Erythroblast (primary cell): Measurements from ENCODE around the gene DZIP1L.

ENCODE experiments used
- DNase-seq, 2 experiments: peaks; one replicate each; lab custom pipeline; 2025; lab: John Stamatoyannopoulos, UW
- GATA1 ChIP-seq: IDR thresholded peaks from 2 replicates; pipeline ENCODE4 v1.6.1; 2011; ENCODE audit warnings: low read depth, mild to moderate bottlenecking, control low read depth, low read length, moderate library complexity
- POLR2A ChIP-seq: IDR thresholded peaks from 2 replicates; pipeline ENCODE4 v1.6.1; 2011; ENCODE audit warnings: mild to moderate bottlenecking, low read length

Gene DZIP1L

DNA sequence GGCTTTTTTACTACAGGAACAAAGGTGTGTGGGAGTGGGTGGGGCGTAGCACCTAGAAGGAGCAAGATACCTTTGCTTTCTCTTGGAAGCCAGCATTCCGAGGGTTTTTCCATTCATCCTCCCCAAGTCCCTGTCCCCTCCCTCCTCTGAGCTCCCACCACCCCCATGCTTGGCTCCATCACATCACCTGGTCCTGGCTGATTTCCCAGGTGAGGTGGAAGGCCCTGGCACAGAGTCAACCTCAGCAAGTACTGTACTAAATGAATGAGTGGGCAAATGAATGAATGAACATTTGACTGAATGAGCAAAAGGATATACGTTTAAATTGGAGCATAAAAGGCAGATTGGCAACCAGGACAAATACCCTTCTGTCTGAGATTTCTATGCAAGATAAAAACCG lies 45.4 kb downstream of the DZIP1L start:
- TF ChIP-seq POLR2A (no peak), GATA1 (no peak)

DNA sequence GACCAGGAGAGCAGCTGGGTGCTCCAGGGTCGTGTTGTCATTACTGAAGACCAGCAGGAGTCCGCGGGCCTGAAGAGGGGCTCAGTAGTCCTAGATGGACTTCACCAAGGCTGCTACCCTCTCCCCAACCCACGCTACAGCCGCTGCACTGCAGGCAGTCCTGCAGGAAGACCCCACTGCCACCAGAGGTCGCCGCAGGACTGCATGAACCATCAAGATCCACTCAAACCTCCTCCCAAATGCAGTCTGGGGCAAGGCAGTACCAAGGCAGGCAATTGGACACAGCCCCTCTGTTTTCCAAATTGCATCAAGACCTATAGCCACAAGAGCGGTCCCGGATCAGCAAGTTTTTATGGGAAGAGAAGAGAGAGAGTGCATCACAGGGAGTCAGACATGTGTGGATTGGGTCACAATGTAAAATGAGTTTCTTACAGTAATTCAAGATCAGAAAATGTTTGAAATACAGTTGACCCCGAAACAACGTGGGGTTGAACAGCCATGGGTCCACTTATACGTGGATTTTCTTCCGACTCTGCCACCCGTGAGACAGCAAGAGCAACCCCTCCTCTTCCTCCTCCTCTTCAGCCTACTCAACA lies 46.7 kb downstream of the DZIP1L start:
- peak; percentile 75 to 88 for DNase-seq
- TF ChIP-seq GATA1 (no peak), POLR2A (no peak)

More for the DNA sequence above, 45.4 kb downstream of the DZIP1L start:
- no peak for DNase-seq

DNA sequence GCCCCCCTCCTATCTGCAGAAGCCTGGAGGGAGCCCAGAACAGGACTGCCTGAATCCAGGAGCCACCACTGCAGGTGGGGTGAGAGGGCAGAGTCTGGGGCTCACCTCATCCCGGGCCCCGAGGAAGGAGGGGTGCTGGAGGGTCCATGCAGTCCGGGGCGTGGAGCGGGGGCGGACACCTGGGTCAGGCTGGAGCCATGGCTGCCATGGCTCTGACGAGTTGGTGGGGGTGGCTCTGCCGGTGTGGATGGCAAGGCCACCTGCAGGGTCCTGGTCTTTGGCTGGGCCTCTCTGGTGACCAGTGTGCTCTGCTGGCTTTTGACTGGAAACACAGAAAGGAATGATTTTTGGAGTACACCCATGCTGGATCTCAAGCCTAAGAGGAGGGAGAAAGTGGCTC lies 47.4 kb downstream of the DZIP1L start:
- no peak for TF ChIP-seq GATA1
- TF ChIP-seq POLR2A, result no peak
- no peak for DNase-seq

DNA sequence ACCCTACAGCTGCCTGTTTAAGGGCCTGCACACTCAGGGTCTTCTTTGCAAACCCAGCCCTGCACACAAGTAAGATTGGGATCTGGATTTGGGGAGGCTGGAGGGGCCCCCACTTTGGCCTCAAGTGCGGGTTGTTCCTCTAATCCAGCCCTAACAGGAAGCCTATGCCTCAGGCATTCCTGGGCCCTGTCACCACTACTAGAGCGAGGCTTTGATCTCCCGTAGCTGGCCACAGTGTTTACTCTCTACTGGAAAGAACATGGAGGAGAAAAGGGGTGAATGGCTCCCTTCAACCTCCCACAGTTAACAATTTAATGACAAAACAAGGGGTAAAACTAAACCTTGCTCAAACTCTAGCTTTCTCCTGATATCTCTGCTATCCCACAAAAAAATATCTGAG lies 48.4 kb downstream of the DZIP1L start:
- no peak for DNase-seq
- TF ChIP-seq POLR2A (no peak), GATA1 (no peak)

DNA sequence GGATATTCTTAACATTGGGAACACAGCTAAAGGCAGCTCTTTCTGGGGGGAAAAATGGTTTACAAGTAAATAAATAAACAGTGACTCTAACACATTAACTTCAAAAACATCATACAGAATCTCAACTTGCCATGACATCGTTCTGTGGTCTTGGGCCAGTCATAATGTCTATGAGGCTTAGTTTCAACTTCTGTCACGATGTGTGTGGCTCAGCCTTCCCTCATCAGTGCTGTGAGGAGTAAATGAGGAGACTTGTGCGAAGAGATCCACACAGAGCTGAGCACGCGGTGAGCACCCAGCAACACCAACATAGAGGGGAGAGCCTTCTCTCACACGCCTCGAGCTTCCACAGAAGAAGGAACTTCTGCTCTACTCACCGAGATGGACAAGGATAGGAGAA lies 49.0 kb downstream of the DZIP1L start:
- no peak for TF ChIP-seq GATA1
- TF ChIP-seq POLR2A, result no peak

DNA sequence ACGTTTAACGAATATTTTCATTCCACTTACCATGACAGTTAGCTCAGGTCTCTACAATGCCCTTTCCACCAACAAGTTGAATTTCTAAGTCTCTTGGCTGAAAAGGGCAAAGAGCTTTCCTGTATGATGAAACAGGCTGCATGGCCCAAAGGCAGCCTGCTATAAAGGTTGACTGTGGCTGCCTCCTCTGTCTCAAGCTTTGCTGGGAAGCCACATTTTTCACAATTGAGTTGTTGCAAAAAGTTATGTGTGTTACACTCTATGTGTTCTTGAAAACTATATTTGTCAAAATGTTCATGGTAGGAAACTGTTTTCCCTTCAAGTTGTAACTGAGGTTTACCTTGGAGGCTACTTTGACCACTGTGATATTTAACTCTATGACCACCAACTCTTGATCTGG lies 49.5 kb downstream of the DZIP1L start:
- TF ChIP-seq POLR2A (no peak), GATA1 (no peak)
- DNase-seq, result no peak

More for the DNA sequence above, 49.0 kb downstream of the DZIP1L start:
- DNase-seq, result no peak

DNA sequence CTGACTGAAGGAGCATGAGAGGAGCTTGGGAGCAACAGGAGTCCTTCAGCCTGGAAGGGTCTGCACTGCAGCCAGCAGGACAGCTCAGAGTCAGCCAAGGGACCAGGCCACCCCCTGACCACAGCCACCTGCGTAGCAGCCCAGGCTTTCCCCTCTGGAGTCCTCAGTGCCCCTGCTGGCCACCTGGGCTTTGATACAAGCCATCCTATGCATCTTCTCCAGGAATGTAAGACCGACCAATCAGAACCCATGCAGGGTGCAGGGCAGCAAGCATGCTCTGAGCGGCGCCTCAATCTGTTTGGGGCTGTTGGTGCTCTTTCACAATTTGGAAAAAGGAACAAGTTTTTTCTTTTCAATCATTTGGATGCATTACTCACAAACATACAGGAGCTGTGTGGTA lies 52.0 kb downstream of the DZIP1L start:
- TF ChIP-seq GATA1, result no peak
- no peak for TF ChIP-seq POLR2A
- no peak for DNase-seq

DNA sequence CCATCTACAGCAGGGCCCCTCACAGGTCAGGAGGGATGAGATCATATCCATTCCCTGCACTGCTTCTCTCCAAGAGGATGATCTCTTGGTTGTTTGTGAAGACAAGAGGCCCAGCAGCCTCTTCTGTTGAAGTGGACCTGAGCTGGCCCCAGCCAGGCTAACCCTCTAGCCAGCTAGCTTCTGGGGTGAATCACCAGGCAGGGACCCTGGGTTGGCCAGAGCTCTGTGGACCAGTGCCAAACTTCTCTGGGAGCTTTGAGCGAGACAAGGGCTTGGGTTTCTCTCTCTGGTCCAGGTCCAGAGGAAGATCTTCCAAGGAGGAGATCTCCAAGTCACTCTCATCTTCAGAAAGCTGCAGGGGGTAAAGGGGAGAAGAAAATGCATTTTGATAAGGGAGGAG lies 52.8 kb downstream of the DZIP1L start:
- no peak for DNase-seq
- TF ChIP-seq POLR2A (no peak), GATA1 (no peak)

DNA sequence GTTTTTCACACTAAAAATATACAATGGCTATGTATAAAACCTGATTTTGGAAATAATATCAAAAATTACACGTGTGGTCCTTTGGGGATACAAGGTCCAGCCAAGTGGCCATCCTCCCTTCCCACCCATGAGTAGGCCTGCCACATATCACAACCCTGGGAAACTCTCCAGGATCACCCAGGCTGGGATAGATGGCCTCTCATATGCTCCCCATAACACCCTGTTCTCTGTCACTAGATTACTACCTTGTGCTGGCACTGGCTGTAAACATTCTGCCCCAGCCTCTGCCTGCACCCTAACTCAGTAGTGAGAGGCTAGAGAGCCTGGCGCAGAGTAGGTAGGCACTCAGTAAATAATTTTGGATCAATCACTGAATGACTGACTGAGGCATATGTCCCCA lies 53.4 kb downstream of the DZIP1L start:
- DNase-seq, result no peak
- TF ChIP-seq GATA1 (no peak), POLR2A (no peak)

DNA sequence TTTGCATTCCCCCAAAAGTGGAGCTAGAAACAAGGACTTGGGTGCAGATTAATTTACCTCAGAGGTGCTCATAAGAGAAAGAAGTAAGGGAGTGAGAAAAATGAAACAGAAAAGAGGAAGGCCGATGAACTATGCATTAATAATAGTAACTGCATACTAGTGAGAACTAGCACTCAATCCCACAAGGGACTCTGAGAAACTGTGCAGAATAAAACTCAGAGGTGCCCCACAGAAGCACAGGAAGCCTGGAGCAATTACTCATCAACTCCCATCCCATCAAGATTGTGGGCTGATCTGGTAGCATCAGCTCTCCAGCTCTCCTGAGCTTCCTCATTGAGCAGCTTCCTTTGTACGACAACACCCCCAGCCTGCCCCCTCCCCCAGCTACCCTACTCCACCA lies 54.6 kb downstream of the DZIP1L start:
- no peak for DNase-seq
- TF ChIP-seq GATA1 (no peak), POLR2A (no peak)

DNA sequence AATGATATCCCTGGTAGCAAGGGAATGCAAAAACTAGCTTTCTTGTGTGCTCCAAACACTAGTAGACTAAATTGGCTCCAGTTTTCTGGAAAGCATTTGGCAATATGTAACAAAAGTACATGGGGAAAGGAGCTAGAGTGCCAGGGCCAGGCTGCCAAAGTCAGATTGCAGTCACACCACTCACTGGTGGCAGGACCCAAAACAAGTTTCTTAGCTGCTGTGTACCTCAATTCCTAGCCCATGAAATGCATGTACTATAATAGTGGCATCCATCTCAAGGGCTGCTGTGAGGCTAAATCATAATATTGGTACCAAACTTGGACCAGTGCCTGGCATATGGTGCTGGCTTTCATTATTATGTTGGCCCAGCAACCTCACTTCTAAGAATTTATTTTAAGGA lies 56.1 kb downstream of the DZIP1L start:
- TF ChIP-seq GATA1, result no peak
- TF ChIP-seq POLR2A, result no peak
- DNase-seq, result no peak

DNA sequence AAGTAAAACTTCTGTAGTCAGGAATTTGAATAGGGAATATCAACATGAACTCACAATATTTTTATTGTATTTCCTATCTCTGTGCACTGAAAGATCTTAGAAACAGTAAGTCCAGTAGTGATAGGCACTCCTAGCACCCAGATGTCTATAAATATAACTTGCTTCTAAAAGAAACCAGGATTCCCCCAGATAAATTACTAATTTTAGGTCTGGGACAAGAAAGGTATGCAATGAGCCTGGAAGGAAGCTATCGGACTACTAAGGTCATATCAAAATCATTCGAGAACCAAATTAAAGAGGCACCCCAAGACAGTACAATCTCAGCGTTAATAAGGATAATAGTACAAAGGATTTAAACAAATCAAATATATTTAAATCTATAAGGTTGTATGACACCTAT lies 58.0 kb downstream of the DZIP1L start:
- no peak for TF ChIP-seq POLR2A
- no peak for DNase-seq

DNA sequence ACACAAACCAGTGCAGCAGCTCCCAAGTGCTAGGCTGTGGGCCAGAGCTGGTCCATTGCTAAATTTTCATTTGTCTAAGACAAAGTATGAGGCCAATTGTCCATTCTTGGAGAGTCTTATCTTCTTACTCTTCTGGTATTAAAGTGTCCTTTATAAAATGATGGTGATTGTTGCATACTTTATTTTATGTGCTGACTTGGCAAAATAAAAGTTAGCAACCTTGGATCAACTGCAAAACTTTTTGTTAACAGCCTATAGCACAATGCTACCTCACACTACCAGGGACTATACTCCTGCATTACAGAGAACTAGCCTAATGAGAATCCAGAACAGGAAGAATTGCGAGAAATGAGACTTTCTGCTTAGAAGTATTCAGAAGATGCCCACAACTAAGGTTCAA lies 61.4 kb downstream of the DZIP1L start:
- no peak for TF ChIP-seq GATA1
- DNase-seq, result no peak

DNA sequence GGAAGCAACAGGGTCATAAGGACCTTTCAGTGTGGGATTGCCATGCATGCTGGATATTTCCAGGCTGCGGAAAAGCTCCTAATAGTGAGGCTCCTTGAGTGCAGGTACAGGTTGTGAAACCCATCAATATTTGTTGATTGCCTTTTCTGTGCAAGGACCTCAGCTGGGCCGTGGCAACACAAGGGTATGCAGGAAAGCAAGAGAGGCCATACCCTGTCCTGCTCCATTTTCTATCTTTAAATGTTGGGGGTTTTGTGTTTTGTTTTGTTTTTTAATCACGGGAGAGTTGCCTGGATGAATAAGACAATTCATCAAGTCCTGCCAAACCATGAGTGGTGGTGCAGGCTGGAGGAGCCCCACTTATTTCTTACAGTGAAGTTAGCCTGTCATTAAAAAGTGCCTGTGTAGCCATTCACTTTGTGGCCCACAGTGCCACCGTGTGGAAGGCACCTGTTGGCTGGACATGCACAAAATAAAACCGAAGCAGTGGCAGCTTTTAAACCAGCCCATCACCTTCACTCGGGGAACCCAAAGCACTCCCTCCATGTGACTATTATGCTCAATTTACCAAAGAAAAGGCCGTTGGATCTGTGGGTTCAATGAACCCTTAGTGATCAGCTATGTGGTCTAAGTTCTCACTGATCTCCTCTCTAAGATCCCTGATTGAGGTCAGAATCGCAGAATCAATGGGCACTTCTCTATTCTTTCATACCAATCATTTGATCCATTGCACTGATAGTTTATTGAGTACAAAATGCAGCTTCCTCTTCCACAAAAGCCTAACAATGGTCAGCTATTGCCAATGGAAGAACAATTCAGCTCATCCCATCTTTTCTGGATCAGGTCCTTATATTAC lies 63.2 kb downstream of the DZIP1L start:
- DNase-seq, result peak; percentile 25 to 47
- no peak for TF ChIP-seq POLR2A
- TF ChIP-seq GATA1, result no peak

DNA sequence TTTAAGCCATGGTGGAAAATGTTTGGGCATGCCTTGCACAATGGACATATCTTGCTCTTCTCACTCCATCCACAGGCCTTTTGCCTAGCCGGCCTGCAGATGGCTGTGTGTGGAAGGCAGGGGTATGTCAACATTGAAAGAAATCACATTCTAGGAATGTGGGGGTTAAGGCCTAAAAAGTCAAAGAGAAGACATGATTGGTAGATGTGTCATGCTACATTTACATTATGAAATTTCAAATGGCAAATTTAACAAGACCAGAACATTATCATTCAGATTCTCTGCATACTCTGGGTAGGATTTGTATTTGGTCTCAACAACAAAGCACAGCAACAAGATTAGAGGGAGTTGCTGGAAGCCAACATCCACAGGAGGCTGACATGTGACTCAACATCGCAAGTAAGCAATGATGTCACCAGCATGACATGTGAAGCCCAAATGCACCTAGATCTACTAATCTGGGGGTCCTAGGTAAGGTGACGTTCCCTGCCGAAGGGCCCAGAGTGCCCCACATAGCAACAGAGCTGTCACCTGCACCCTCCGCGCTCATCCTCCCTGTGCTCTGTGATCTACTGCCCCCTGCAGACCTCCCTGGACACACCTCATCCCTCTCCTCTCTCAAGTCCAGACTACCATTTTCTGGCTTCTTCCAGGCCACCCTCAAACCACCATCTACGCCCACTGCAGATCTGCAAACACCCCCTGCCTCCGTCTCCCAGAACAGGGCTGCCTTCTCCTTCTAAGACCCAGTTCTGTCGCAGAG lies 66.1 kb downstream of the DZIP1L start:
- TF ChIP-seq GATA1 (no peak), POLR2A (no peak)
- DNase-seq, result no peak
